Measurements from ENCODE around the gene DNAJC5. TPM values are rescaled to one million over a fixed set of nuclear protein-coding genes. Genes with fewer than 3 reads are reported as not detected.

The DNAJC5 gene
- total and polyA plus RNA-seq, 4 donors = 25.1 to 64.5 (median 37.3) TPM

GRCh38 chr20:63889241-63890200 lies 5.4 kb upstream of the DNAJC5 start:
- Histone ChIP-seq H3K4me3 (no peak overlapping the region), H3K9me3 (ENCODE audit: control insufficient read depth in 4 of 4, insufficient read depth in 3 of 4, low read length in 3 of 4) (no peaks in the 10 kb centered on the region), H3K9ac (ENCODE audit: insufficient read depth in 1 of 2, low read length in 2 of 2) (no peak overlapping the region), H3K36me3 (ENCODE audit: control insufficient read depth in 4 of 4, insufficient read depth in 4 of 4, low read length in 4 of 4) (peaks cover 8 to 56% (median 11%) of the 10 kb centered on the region in 4 donors), H3K27me3 (ENCODE audit: control insufficient read depth in 3 of 3, insufficient read depth in 3 of 3, low read length in 2 of 3) (no peaks in the 10 kb centered on the region), H3K27ac (ENCODE audit: low read depth in 1 of 2, low read length in 1 of 2) (peak overlapping the region in 1 of 2 donors; percentile 3), H3K4me1 (ENCODE audit: control insufficient read depth in 5 of 5, insufficient read depth in 5 of 5, low read length in 5 of 5) (peaks cover 0 to 5% (median 3%) of the 10 kb centered on the region in 5 donors)
- no peak for TF ChIP-seq CTCF (IDR thresholded peaks at IDR 0.05; ENCODE audit: control extremely low read depth, extremely low read depth)
- 62 to 84% methylated on average over 25 of the region's 25 CpGs for WGBS, 2 donors
- ATAC-seq (ENCODE audit: insufficient read depth, low FRiP score) = no peak
- no peak for DNase-seq

GRCh38 chr20:63890201-63890576 lies 4.7 kb upstream of the DNAJC5 start:
- H3K36me3 ChIP-seq (ENCODE audit: control insufficient read depth in 4 of 4, insufficient read depth in 4 of 4, low read length in 4 of 4) = peaks cover 8 to 51% (median 11%) of the 10 kb centered on the region in 4 donors
- H3K27ac ChIP-seq (ENCODE audit: low read depth in 1 of 2, low read length in 1 of 2) = peak overlapping the region in 1 of 2 donors; percentile 3
- no peaks in the 10 kb centered on the region for H3K9me3 ChIP-seq (ENCODE audit: control insufficient read depth in 4 of 4, insufficient read depth in 3 of 4, low read length in 3 of 4)
- TF ChIP-seq CTCF (IDR thresholded peaks at IDR 0.05; ENCODE audit: control extremely low read depth, extremely low read depth) = no peak
- DNase-seq = no peak
- H3K9ac ChIP-seq (ENCODE audit: insufficient read depth in 1 of 2, low read length in 2 of 2) = no peak overlapping the region
- no peaks in the 10 kb centered on the region for H3K27me3 ChIP-seq (ENCODE audit: control insufficient read depth in 3 of 3, insufficient read depth in 3 of 3, low read length in 2 of 3)
- WGBS, 2 donors = 45 to 66% methylated on average over 7 of the region's 7 CpGs
- H3K4me1 ChIP-seq (ENCODE audit: control insufficient read depth in 5 of 5, insufficient read depth in 5 of 5, low read length in 5 of 5) = peaks cover 0 to 5% (median 3%) of the 10 kb centered on the region in 5 donors
- no peak overlapping the region for H3K4me3 ChIP-seq
- no peak for ATAC-seq (ENCODE audit: insufficient read depth, low FRiP score)

- Histone ChIP-seq H3K27ac (ENCODE audit: low read depth in 1 of 2, low read length in 1 of 2) (peak overlapping the region in 1 of 2 donors; percentile 17), H3K36me3 (ENCODE audit: control insufficient read depth in 4 of 4, insufficient read depth in 4 of 4, low read length in 4 of 4) (peaks cover 8 to 46% (median 11%) of the 10 kb centered on the region in 4 donors), H3K4me3 (no peak overlapping the region)
Observed at GRCh38 chr20:63890616-63891015, 4.3 kb upstream of the DNAJC5 start.

More at GRCh38 chr20:63890616-63891015, 4.3 kb upstream of the DNAJC5 start:
- no peak for DNase-seq
- Histone ChIP-seq H3K27me3 (ENCODE audit: control insufficient read depth in 3 of 3, insufficient read depth in 3 of 3, low read length in 2 of 3) (no peaks in the 10 kb centered on the region), H3K4me1 (ENCODE audit: control insufficient read depth in 5 of 5, insufficient read depth in 5 of 5, low read length in 5 of 5) (peaks cover 0 to 5% (median 3%) of the 10 kb centered on the region in 5 donors), H3K9ac (ENCODE audit: insufficient read depth in 1 of 2, low read length in 2 of 2) (no peak overlapping the region), H3K9me3 (ENCODE audit: control insufficient read depth in 4 of 4, insufficient read depth in 3 of 4, low read length in 3 of 4) (no peaks in the 10 kb centered on the region)
- whole genome bisulfite sequencing, 2 donors = 67% methylated on average over 7 of the region's 7 CpGs
- no peak for TF ChIP-seq CTCF (IDR thresholded peaks at IDR 0.05; ENCODE audit: control extremely low read depth, extremely low read depth)
- ATAC-seq (ENCODE audit: insufficient read depth, low FRiP score) = no peak
